Upper lobe of right lung (tissue), 1 donor: ENCODE data around the gene TEKT5. TPM values are rescaled to one million over a fixed set of nuclear protein-coding genes. Genes with fewer than 3 reads are reported as not detected.
A peak's percentile ranks its signal among the peaks of the same experiment; 100 is the strongest.

Experiments
- ATAC-seq: fragments of 200-7000 bp; cut with Tn5 transposase; one replicate; pipeline ENCODE4 v1.9.1; 2020; ENCODE audit warnings: mild to moderate bottlenecking, moderate library complexity
- DNase-seq: peaks from one replicate; pipeline ENCODE4 v3.0.0-alpha.2; 2020
- H3K27ac ChIP-seq: fragments of 200-600 bp; one replicate; pipeline ENCODE4 v1.8.0; 2022
- H3K27me3 ChIP-seq: fragments of 200-600 bp; one replicate; pipeline ENCODE4 v1.8.0; 2022; ENCODE audit warnings: mild to moderate bottlenecking
- H3K36me3 ChIP-seq: fragments of 200-600 bp; one replicate; pipeline ENCODE4 v1.8.0; 2022
- H3K4me1 ChIP-seq: fragments of 200-600 bp; one replicate; pipeline ENCODE4 v1.8.0; 2022
- H3K4me3 ChIP-seq: fragments of 200-600 bp; one replicate; pipeline ENCODE4 v1.8.0; 2022; ENCODE audit warnings: mild to moderate bottlenecking
- H3K9me3 ChIP-seq: fragments of 200-600 bp; one replicate; pipeline ENCODE4 v1.8.0; 2022
- CTCF ChIP-seq: fragments of 200-600 bp; IDR thresholded peaks from one replicate; pipeline ENCODE4 v1.8.0; 2022; ENCODE audit warnings: antibody characterized with exemption
- intact Hi-C: fragments of 100-400 bp; cut with DNase I; formaldehyde crosslinking; loops from one replicate; pipeline ENCODE4 v1.11.0; 2022
- total RNA-seq: library from RNA; stranded (reverse); fragmentation: NEBNext Ultra II Directional; extraction: Animal tissue kit (Norgen Biotek cat#: 25700); gene quantifications from one replicate; pipeline ENCODE4 v1.2.1, GENCODE V29; 2021
- donor health status: DM: no; HTN: yes; CAD: no; lungs with severe emphysema.

The TEKT5 gene
- total RNA-seq, 1 donor from 2014 or later: not detected

- ATAC-seq: peak; percentile 5
- peak overlapping the region; percentile 60 for H3K27ac ChIP-seq
- intact Hi-C loops: no loop called here
- no peak overlapping the region for H3K4me3 ChIP-seq
- no peaks in the 10 kb centered on the region for H3K4me1 ChIP-seq
- TF ChIP-seq CTCF: no peak
- no peak for DNase-seq
- no peaks in the 10 kb centered on the region for H3K27me3 ChIP-seq
- H3K36me3 ChIP-seq: no peaks in the 10 kb centered on the region
- no peaks in the 10 kb centered on the region for H3K9me3 ChIP-seq
These were observed 46.9 kb downstream of the TEKT5 start for GRCh38 chr16:10647721-10648296.

DNA sequence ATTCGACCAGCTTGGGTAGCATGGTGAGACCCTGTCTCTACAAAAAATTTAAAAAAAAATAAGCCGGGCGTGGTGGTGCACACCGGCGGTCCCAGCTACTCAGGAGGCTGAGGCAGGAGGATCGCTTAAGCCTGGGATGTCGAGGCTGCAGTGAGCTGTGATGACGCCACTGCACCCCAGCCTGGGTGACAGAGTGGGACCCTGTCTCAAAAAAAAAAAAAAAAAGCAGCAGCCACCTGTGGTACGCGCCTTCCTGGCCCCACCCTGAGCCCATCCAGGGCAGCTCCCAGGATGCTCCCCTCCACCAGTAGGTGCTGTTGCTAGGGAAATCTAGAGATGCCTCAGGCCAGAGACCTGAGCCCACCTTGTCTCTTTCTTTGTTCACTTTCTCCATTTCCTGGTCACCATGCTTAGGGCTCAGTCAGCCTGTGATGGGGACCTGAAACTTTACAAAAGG is 47.4 kb downstream of the TEKT5 start:
- no peak overlapping the region for H3K4me3 ChIP-seq
- no peaks in the 10 kb centered on the region for H3K4me1 ChIP-seq
- no peak for TF ChIP-seq CTCF
- no peaks in the 10 kb centered on the region for H3K9me3 ChIP-seq
- DNase-seq (no peak), ATAC-seq (no peak)
- H3K27ac ChIP-seq: peak overlapping the region; percentile 60
- no peaks in the 10 kb centered on the region for H3K36me3 ChIP-seq
- H3K27me3 ChIP-seq: no peaks in the 10 kb centered on the region
- intact Hi-C loops: no loop called here

DNA sequence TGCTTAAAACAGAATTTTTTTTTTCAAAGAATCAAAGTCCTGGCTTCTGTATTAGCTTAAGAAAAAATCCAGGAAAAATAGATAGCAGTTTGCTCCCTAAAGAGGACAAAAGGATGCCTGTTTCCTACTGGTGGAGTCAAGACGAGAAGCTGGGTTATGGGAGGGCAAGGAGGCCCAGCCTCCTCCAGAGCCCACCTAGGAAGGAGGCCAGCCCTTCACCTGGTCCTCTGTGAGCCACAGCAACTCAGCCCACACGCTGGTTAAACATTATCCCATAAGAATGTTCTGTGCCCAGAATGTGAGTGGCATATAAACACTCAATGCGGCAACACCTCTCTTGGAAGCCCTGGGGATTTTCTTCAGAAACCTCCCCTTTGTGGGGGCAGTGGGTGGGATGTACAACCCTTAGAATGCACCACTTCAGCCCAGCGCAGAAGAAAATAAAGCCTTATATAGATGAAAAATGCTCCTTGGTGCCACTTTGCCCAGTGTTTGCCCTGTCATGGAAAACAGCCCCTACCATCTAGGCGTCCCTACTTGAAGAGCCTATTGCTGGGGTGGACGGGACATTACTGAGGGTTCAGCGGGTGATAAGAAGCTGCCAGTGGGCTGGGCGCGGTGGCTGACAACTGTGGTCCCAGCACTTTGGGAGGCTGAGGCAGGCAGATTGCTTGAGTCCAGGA is 48.0 kb downstream of the TEKT5 start:
- no peaks in the 10 kb centered on the region for H3K4me1 ChIP-seq
- H3K9me3 ChIP-seq: no peaks in the 10 kb centered on the region
- peak; percentile 75 for DNase-seq
- no peak overlapping the region for H3K4me3 ChIP-seq
- ATAC-seq: peak; percentile 89
- H3K27ac ChIP-seq: peak overlapping the region; percentile 60
- intact Hi-C loops: no loop called here
- no peaks in the 10 kb centered on the region for H3K36me3 ChIP-seq
- TF ChIP-seq CTCF: no peak
- H3K27me3 ChIP-seq: no peaks in the 10 kb centered on the region

DNA sequence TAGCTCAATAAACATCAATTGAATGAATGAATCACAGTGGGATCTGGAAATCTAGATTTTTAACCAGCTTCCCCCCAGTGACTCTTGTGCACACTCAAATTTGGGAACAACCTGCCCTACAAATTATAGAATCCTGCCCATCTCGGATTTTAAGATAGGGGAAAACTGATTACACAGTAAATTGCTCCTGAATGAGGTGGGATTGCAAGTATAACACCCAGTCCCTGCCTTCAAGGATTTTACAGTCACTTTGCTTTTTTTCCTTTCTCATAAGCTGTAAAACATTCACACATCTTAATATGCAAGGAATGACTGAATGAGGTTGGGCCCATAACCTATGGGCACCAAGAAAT is 48.5 kb downstream of the TEKT5 start:
- H3K27me3 ChIP-seq: no peaks in the 10 kb centered on the region
- intact Hi-C loops: no loop called here
- H3K27ac ChIP-seq: peak overlapping the region; percentile 14
- H3K36me3 ChIP-seq: no peaks in the 10 kb centered on the region
- ATAC-seq (no peak), DNase-seq (no peak)
- no peak overlapping the region for H3K4me3 ChIP-seq
- no peaks in the 10 kb centered on the region for H3K9me3 ChIP-seq
- H3K4me1 ChIP-seq: no peaks in the 10 kb centered on the region
- TF ChIP-seq CTCF: no peak

DNA sequence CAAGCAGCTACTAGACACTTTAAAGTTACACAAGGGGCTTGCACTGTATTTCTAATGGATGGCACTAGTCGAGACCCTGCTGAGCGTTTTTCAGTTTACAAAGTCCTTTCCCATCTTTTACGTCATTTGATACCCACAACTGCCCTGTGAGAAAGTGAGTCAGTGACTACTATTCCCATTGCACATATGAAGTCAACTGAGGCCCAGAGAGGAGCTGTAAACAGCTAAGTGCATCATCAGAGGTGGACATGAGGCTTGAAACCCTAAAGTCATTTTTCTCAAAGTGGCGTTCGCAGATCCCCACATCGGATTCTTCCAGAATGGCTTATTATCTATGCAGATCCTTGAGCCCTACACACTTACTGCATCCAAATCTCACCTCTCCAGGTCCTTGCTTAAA is 50.6 kb downstream of the TEKT5 start:
- Histone ChIP-seq H3K36me3 (no peaks in the 10 kb centered on the region), H3K9me3 (no peaks in the 10 kb centered on the region), H3K4me3 (no peak overlapping the region), H3K27ac (no peak overlapping the region), H3K27me3 (no peaks in the 10 kb centered on the region), H3K4me1 (no peaks in the 10 kb centered on the region)
- no peak for TF ChIP-seq CTCF
- intact Hi-C loops: no loop called here
- DNase-seq: no peak
- no peak for ATAC-seq
